Activated T-helper 17 cell treated with anti-CD3 and anti-CD28 coated beads, Interleukin-2, amount 50 U/mL, for 72 hours (primary cell): Measurements from ENCODE around the gene DRAM2. TPM values are rescaled to one million over a fixed set of nuclear protein-coding genes. Genes with fewer than 3 reads are reported as not detected.
"Not testable (repeated sequence)": the region's sequence is repeated elsewhere in the genome, so short reads cannot be mapped to it uniquely, and the experiment has no call there.

Experiments used
- ATAC-seq: fragments of 150-1000 bp; cut with Tn5 transposase; replicated peaks from 2 replicates; pipeline ENCODE4 v1.10.0; 2021; ENCODE audit warnings: mild to moderate bottlenecking, moderate library complexity
- H3K27ac Mint-ChIP-seq: one replicate; pipeline ENCODE4 v1.8.0; 2022; ENCODE audit warnings: mixed read lengths
- H3K27me3 Mint-ChIP-seq: one replicate; pipeline ENCODE4 v1.8.0; 2022; ENCODE audit warnings: mixed read lengths
- H3K36me3 Mint-ChIP-seq: one replicate; pipeline ENCODE4 v1.8.0; 2022; ENCODE audit warnings: low read depth, mild to moderate bottlenecking, mixed read lengths
- H3K4me1 Mint-ChIP-seq: one replicate; pipeline ENCODE4 v1.8.0; 2022; ENCODE audit warnings: mixed read lengths
- H3K4me3 Mint-ChIP-seq: one replicate; pipeline ENCODE4 v1.8.0; 2022; ENCODE audit warnings: mild to moderate bottlenecking, mixed read lengths
- H3K9me3 Mint-ChIP-seq: one replicate; pipeline ENCODE4 v1.8.0; 2022; ENCODE audit warnings: mixed read lengths
- total RNA-seq, 2 donors: library from RNA; stranded (reverse); gene quantifications; one replicate each; pipeline ENCODE4 v1.2.3, GENCODE V29; 2022

The DRAM2 gene
- total RNA-seq, 2 donors from 2014 or later: 20.6 to 27.2 TPM

GRCh38 chr1:111077312-111077711 is 62.6 kb downstream of the DRAM2 start:
- not testable (repeated sequence) for H3K4me3 Mint-ChIP-seq, ATAC-seq, H3K36me3 Mint-ChIP-seq, H3K9me3 Mint-ChIP-seq, H3K4me1 Mint-ChIP-seq, H3K27ac Mint-ChIP-seq
- peaks cover 22% of the 10 kb centered on the region for H3K27me3 Mint-ChIP-seq

Other genes with a start within 250 kb of the DRAM2 start
- gene LRIF1, start 176.2 kb downstream of the DRAM2 start, total RNA-seq: 10 to 100 TPM; 11.6 to 16.4 TPM
- 10 to 100 TPM; 31.3 to 31.4 TPM for gene CEPT1, start 130 bp upstream of the DRAM2 start, total RNA-seq
- 100 to 1,000 TPM; 146 to 148 TPM for gene DENND2D, start 60.6 kb upstream of the DRAM2 start, total RNA-seq
- gene CHI3L2, start 87.6 kb upstream of the DRAM2 start, total RNA-seq: 1 to 10 TPM; 2.7 to 3.8 TPM
- not detected for gene CHIA, start 150.8 kb upstream of the DRAM2 start, total RNA-seq